ENCODE results near the gene NCKIPSD.

DNA sequence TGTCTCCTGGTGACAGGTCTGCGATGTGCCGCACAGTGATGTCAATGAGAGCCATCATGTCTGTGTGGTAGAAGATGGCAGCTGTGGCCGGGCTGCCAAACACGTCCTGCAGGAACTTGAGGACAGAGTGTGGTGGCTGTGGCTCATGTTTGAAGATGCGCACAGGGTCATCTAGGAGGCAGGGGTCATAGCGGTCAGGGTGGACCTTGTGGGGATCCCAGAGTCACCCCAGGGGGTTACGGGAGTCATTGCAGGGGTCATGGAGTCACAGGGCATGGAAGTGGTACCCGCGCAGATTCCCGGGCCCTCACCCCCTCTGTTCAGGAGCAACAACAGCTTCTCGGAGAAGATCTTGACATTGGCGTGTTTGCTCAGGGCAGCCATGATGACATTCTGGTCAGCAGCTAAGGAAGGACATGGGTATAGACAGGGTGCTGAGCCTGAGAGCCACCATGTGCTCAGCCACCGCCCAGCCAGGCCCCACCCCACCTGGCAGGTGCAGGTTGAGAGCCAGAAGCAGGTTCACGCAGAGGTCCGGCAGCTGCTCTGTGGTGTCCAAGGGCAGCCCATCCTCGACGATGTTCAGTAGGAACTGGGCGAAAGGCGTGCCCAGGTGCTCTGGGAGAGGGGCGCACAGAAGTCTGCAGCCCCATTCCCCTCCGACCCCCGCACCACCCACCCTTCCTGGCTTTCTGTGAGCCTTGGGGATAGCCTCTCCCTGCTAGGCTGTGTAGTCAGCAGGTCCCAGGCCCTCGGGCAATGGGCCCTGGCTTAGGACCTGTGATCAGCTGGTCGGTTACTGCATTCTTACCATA, 6.9 kb downstream of the NCKIPSD start:
- TF ChIP-seq POLR2A (IDR thresholded peaks at IDR 0.05) (no peak), CTCF (IDR thresholded peaks at IDR 0.05) (no peak)

Data from testis (tissue), 2 donors.